Stimulated activated CD4-positive, alpha-beta T cell treated with anti-CD3 and anti-CD28 coated beads, Interleukin-2, amount 100 ng/mL, for 48 hours (primary cell): Measurements from ENCODE around the gene RSPO3.
"Not testable (repeated sequence)": the region's sequence is repeated elsewhere in the genome, so short reads cannot be mapped to it uniquely, and the experiment has no call there.

Source experiments
- DNase-seq, 2 donors: peaks; one replicate each; pipeline ENCODE4 v3.0.0-alpha.2; 2020

RSPO3 gene, protein sequence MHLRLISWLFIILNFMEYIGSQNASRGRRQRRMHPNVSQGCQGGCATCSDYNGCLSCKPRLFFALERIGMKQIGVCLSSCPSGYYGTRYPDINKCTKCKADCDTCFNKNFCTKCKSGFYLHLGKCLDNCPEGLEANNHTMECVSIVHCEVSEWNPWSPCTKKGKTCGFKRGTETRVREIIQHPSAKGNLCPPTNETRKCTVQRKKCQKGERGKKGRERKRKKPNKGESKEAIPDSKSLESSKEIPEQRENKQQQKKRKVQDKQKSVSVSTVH

DNA sequence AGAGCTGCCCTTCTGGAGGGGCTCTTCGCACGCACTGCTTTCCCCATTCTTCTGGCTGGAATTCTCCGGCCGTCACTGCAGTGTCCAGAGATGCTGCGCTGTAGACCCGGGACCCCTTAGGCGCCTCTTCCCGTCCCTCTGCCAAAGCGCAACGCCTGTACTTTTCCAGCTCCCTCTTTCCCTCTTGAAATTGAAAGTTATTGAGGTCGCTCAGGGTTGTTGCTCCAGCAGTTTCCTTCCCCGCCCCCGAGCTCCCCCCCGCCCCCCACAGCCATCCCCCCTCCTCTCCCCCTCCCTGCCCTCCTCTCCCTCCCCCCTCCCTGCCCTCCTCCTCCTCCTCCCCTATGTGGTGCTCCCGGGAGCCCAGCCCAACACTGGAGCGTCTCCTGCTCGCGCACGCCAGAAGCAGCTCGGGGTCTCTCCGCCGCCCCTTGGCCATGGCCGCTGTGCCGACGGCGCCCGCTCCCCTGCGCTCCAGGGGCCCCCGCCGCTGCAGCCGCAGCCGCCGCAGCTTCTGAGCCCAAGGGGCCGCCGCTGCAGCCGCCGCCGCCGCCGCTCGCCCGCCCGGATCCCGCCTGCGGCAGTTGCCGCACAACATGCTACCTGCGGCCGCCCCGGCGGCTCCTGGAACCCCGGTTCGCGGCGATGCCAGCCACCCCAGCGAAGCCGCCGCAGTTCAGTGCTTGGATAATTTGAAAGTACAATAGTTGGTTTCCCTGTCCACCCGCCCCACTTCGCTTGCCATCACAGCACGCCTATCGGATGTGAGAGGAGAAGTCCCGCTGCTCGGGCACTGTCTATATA lies at the start of gene RSPO3:
Gene RSPO3 (plus strand): TSS at position 374 of the 804 bp plus-strand sequence. CDS start 522 bp downstream, outside the sequence.
- DNase-seq: peak; percentile 4 to 26

DNA sequence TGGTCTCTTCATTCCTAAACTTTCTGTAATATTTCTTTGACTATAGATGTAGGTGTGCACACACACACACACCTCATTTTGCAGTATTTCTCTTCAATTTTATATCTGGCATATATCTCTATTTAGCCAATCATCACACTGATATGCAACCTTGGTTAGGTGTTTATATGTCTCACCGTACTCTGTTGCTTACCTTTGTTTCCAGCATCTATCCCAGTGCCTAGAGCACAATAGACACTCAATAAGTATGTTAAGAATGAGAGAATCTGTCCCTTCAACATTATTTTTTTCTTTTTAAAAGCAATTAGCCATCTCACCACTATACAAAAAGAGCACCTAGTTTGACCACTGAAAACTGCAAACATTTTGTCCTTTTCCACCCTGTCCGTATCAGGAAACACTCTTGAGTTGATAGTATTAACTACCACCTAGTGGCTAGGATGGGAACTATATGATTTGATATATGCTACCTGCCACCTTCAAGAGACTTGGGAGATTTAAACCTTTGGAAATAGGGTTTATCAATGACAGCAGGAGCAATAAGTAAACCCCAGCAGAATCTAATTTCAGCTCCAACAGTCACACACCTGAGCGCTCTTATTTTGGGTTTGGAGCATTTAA lies 48.7 kb upstream of the RSPO3 start:
- DNase-seq: no peak

DNA sequence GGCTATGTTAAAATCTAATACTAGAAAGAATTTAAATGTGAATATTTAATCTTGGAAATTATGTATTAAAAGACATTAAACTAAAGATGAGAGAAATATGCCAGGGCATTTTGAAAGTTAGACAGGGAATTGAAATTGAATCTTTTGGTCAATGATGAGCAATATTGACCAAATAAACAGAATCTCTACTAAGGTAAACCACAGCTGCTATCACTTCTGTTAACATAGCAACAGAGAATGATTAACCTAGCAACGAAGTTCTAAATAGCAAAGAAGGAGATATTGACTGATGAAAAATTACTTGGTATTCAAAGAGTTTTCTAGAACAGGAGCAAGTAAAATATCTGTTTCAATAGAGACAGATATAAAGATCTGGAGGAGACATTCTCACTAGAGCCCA lies 45.2 kb upstream of the RSPO3 start:
- DNase-seq: no peak

DNA sequence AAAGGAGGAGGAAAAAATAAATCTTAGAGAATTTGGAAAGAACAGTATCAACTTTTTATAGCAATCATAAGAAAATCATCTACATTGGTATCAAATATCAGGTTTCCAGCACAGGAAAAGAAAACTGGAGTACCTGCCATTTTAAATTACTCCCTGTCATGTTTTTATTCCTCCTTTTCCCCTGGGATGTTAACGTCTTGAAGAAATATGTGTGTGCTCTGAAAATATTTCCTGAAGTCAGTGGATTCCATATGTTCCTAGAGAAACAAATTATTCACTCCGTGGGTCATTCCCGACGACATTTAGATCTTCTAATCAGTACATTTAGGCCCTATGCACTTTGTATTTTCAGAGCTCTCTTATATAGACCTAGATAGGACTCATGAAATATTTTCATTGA lies 42.0 kb upstream of the RSPO3 start:
- no peak for DNase-seq

DNA sequence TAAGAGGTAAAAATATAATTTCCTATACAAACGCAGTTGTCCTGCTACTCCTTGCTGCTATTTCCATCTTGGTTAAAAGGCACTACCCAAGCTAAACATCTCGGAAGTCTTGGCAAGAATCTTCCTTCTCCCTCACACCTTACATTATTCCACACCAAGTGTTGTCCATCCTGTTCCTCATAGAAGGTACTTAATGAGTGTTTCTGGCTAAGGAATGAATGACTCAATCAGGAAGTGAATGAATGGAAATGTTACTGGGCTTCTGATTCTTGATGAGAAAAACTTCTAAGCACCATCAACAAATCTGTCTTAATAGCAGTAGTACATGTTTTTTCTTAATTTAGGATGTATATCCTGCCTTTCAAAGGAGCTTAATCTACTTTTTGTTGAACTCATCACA lies 40.6 kb upstream of the RSPO3 start:
- no peak for DNase-seq

DNA sequence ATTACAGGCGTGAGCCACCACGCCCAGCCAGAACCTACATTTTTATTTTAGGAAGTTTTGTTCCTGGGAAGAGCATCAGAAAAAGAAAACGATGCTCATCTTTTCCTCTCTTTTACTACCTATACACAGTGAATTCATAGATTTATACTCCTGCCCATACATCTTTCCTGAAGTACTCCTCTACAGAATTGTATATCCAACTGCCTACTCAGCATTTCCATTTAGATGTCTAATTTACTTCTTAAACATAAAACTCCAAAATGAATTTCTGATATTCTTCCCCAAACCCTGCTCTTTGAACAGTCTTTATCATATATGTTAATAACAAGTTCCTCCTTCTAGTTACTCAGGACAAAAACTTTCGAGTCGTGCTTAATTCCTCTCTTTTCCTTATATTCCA lies 39.8 kb upstream of the RSPO3 start:
- DNase-seq: no peak

DNA sequence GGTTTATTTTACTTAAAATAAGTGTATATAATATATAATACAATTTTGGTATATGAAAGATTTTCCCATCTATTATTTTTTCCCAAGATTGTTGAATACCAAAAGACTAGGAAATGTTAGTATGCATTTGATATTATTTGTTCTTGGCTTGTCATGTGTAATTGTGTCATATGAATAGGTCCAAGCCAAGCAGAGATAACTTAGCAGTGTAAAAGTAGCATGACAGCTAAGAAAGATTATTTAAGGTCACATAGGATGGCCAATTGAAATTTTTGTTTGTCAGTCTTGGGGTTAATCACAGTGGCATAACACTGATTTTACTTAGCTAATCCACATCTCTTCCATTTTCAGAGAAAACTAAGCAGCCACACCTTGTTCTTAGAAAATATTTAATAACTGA lies 38.8 kb upstream of the RSPO3 start:
- no peak for DNase-seq

DNA sequence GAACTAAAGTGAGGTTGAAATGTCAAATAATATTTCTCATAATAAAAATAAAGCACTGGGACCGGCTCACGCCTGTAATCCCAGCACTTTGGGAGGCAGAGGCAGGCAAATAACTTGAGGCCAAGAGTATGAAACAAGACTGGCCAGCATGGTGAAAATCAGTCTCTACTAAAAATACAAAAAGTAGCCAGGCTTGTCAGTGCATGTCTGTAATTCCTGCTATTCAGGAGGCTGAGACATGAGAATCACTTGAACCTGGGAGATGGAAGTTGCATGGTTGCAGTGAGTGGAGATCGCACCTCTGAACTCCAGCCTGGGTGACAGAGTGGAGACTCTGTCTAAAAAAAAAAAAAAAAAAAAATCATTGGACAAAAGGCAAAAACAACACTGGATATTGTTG lies 38.4 kb upstream of the RSPO3 start:
- no peak for DNase-seq

DNA sequence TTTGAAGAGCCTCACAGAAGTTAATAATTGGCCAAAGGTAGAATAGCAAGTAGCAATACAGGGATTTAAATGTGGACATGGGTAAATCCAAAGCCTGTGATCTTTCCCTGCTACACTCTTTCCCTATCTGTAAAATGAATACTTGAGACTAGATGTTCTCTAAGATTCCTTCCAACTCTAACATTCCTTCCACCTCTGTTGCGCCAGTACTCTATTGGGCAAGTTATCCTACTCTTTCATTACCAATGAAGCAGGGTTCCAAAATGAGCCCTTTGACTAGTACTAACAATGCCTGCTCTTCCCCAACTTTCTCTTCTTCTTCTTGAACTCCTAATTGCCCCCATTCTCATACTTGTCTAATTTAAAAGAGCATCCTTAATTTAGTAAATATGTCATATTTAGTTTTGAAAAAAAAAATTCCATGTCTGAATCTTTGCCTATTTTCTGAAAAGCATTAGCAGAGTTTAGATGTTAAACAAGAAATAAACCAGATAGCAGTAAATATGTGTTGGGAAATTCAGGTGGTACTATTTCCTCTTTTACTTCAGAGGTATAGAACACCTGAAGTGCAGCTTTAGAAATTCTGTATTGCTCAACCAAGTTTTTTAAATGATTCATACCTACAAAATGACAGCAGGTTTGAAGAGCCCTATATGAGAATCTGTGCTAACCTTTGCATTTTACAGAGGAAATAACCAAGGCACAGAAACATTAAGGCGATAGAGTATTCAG lies 35.1 kb upstream of the RSPO3 start:
- no peak for DNase-seq

DNA sequence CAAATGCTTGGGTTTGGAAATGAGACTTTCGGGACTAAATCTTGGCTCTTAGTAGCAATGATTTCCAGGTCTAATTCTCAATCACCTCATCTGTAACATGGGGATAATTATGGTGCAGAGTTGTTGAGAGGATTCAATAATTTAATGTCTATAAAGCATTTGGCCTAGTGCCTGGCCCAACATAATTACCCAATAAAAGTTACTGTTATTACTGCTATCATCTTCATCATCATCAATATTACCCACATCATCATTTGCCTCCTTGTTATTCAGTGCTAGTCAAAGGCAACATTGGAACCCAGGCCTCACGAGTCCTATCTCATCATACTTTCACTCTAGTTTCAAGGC lies 34.5 kb upstream of the RSPO3 start:
- DNase-seq: no peak

DNA sequence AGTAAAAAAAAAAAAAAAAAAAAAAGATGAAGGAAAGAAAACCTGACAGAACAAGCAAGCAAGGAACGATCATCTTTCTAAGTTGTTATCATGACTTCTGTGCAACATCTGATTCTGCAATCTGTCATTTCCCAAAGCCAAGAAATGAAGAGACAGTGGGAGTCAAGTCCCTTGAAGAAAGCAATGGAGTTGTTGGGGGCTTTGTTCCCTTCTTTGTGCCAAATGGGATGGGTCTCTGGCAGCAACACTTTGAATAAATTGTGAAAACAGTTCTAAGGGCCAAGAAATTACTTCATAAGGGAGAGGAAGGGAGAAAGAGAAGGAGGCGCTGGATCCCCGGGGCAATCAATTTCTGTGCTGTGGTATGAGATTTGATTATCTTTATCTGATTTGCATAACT lies 33.3 kb upstream of the RSPO3 start:
- DNase-seq: no peak

DNA sequence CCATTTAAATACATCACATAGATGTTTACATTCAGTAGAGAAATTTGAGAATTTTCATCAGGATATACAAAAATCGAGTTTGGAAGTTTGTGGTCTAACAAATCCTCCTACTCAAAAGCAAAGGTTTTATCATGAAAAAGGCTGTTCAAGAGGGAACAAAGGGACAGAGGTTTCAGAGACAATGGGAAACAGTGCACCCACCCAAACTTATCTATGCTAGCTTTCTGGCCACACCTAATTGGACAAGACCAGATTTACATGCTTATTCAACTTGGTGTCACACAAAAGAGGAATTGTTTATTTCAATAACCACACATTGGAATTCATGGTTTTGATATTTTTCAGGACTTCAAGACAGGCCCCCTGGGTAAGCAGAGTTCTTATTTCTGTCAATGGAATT lies 28.4 kb upstream of the RSPO3 start:
- DNase-seq: no peak

DNA sequence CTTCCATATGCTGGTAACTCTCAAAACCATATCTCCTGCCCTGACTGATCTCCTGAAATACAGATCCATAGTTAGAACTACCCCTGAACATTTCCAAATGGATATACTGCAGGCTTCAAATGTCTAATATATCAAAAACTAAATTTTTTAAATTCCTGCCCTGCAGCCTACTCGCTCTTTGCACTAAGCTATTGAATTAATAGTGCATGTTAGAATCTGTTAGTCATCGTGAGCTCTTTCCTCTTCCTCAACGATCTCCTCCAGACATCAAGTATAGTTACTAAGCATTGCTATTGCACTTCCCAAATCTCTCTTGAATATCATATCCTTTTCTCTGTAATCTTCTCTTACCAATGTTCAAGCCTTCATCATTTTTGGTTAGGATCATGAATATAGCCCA lies 26.0 kb upstream of the RSPO3 start:
- DNase-seq: no peak

DNA sequence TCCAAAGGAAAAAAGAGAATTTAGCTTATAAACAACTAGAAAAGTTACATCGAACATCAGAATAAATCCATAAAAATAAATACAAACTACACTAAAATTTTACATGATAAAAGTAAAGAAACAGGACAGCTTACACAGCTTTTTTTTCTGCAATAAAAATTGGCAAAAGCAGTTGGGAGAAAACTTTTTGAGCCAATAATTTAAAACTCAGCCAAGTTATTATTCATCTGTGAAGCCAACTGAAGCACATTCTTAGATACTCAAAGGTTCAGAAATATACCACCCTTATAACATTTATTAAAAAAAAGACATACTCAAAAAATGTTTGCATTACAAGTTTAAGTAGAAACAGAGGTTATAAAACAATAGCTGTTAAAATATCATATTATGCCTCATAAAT lies 23.7 kb upstream of the RSPO3 start:
- DNase-seq: no peak

DNA sequence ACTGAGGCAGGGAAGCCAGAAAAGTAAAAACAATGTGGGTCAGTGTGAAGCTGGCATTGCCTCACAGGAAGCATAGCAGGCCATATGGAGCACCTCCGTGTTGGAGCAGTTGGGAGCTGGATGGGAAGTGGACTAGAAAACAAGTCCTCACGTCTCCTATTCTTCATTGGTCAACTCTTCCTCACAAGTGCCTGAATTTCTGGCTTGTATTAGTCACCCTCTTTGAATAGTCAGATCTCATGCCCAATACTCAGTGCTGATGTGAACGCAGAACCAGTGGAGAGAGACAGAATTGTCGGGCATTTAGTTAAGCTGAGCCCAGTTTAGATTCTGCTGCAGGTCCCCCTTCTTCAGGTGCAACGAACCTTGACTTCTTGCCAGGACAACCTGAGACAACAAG lies 22.3 kb upstream of the RSPO3 start:
- DNase-seq: no peak

DNA sequence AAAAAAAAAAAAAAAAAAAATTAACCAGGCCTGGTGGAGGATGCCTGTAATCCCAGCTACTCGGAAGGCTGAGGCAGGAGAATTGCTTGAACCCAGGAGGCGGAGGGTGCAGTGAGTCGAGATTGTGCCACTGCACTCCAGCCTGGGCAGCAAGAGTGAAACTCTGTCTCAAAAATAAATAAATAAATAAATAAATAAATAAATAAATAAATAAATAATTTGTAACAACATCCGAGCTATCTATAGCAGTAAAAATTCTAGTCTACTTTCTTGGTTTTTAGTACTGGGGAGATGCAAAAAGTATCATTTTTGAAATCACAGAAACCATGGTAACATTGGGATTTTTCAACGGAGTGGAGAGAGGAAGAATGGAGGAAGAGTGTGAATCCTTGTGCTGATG lies 21.0 kb upstream of the RSPO3 start:
- not testable (repeated sequence) for DNase-seq

DNA sequence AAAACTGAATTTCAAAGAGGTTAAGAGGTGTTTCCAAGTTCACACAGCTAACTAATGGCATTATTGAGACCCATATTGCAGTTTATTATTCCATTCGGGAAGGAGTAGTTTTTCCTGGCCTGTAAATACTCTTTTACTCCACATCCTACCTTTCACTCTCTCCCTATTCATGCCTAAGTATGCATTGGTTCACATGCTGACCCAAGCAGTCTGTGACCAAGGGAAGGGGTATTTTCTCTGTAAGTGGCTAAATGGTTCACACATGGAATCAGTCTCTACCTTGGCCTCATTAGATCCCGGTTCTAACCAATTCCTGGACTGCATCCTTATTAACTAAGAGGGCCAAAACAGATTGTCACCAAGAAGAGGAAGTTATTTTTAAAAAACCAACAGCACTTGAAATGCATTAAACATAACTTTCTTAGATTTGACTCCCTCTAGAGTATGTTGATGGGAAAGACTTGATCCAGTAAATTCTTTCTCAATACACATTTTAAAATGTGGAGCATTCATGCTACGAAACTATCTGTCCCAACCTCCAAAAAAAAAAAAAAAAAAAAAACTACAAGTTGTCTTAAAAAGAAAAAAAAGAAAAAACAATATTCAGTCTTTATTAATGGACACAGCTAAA lies 17.8 kb upstream of the RSPO3 start:
- DNase-seq: no peak

DNA sequence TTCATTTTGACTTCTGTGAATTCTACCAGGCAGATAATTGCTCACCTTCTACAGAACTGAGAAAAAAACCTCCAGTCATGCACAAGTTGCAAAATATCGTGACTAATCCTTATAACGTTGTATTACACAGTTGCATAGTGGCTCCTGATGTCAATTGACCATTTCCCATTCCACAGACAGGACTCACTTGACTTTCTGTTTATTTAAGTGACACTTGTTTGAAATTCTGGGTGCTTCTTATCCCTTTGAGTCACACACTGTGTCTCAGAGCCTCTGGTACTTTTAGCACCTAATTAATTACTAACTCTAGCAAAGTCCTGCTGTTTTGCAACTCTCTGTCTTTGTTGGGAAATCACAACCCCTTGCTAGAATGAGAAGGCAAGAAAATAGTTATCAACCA lies 16.2 kb upstream of the RSPO3 start:
- DNase-seq: no peak

DNA sequence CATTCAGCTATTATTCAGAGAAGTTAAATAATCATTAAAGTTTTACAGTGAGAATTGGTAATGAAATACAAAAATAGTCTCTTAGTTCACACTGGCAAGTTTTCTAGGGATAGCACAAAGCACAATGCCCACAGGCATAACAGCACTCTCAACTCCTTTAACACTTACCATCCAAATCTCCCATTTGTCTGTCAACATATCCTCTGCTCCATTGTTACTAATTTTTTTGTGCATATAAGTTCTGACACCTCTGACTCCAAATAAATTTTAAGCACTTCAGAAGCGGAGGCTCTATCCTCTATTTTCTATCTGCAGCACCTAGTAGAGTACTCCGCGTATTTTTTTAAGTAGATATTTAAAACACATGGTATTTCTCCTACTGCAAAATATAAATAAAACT lies 15.6 kb upstream of the RSPO3 start:
- DNase-seq: no peak

DNA sequence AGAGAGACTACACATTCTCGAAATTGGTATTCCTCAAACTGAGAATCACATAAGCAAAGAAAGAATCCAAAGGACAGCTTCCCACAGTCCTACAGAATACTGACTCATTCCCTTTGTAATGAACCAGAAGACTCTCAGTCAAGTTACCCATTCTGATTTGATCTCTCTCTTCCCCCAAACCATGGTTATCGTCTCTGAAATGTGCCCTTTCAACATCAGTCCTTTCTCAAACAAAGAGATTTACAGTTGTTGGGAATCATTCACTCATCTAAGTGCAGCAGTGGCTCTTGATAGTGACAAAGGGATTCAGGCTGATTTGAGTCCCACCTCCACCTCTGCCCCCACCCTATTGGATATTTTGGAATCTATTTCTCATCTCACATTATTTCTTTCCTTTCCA lies 15.0 kb upstream of the RSPO3 start:
- DNase-seq: no peak

DNA sequence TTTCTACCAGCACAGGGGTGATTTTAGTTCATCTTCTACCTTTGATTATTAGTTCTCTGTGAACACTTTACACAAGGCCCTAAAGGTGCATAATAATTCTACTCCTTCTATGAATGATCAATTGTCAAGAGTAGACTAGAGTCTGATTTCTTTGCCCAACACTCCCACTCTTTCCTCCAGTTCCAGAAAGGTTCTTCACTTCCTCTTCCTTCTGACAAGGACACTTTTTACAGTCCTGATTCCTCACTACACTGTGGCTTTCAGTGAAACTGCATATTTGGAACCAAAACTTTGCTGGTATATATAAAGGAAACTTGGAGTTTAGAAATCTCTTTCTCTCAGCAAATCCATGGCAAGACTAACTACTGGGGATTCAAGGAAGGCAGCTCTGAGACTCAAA lies 10.6 kb upstream of the RSPO3 start:
- no peak for DNase-seq

DNA sequence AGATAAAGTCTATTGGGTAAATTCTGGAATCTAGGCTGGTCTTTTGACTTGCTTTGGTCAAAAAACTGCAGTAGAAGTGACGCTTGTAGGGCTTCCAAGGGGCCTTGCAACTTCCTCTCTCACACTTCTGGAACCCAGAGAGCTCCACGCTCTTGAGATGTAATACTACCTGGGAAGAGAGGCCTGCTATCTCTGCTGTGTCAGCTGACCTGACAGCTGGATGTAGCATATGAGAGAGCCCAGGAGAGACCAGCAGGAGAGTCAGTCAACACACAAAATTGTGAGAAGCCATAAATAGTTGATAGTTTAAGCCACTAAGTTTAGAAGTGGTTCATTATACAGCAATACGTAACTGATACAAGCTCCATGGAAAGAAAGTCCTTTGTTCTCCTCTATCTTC lies 7.8 kb upstream of the RSPO3 start:
- DNase-seq: no peak

DNA sequence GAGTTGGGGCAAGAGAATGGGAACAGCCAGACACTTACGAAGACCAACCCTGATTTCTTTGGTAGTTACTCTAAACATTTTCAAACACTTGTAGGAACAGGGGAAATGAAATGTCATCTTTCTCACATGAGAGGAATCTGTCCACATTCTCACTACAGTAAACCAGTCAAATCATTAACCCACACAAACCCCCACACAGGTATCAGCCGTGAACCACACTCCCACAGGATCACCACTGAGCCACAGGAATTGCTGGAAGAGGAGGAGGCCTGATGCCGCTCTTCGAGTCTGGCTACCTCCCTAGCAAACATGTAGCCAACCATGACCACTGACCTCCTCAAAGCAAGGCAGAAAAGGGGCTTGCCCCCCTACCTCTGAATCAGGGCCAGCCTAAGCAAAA lies 6.9 kb upstream of the RSPO3 start:
- no peak for DNase-seq
